GM12891 (cell line): ENCODE measurements around the gene HERPUD2.

Source experiments
- DNase-seq: peaks from one replicate; pipeline ENCODE4 v3.0.0; 2011; ENCODE audit warnings: low spot score; ENCODE audit not compliant: insufficient read length
- FAIRE-seq: peaks from 2 replicates; lab custom pipeline; 2011; peaks lifted over from hg19 to GRCh38; lab: Jason Lieb, UNC
- PAX5 ChIP-seq: IDR thresholded peaks from 2 replicates; pipeline ENCODE4 v1.6.1; 2011; ENCODE audit warnings: low read length, moderate library complexity, mild to moderate bottlenecking; ENCODE audit not compliant: insufficient read depth, severe bottlenecking
- POLR2A ChIP-seq: IDR thresholded peaks from 2 replicates; pipeline ENCODE4 v1.6.1; 2011; ENCODE audit warnings: low read depth, low read length, control low read depth
- POLR2AphosphoS5 ChIP-seq: IDR thresholded peaks from 2 replicates; pipeline ENCODE4 v1.6.1; 2011; ENCODE audit warnings: low read depth, low read length, control low read depth
- POU2F2 ChIP-seq: IDR thresholded peaks from 2 replicates; pipeline ENCODE4 v1.6.1; 2011; ENCODE audit warnings: low read depth, mild to moderate bottlenecking, control low read depth, low read length, moderate library complexity
- SPI1 ChIP-seq: IDR thresholded peaks from 2 replicates; pipeline ENCODE4 v1.6.1; 2011; ENCODE audit warnings: low read depth, low read length, control low read depth
- TAF1 ChIP-seq: IDR thresholded peaks from 2 replicates; pipeline ENCODE4 v1.6.1; 2011; ENCODE audit warnings: low read depth, low read length, control low read depth

Gene HERPUD2

GRCh38 chr7:35652124-35652523, 42.8 kb downstream of the HERPUD2 start:
- DNase-seq, result no peak
- no peak for TF ChIP-seq POU2F2
- TF ChIP-seq TAF1, result no peak
- no peak for TF ChIP-seq POLR2A
- no peak for TF ChIP-seq SPI1
- TF ChIP-seq PAX5, result no peak
- TF ChIP-seq POLR2AphosphoS5, result no peak
- FAIRE-seq, result no peak

- DNase-seq (no peak), FAIRE-seq (no peak)
- no peak for TF ChIP-seq POLR2A
- no peak for TF ChIP-seq PAX5
- no peak for TF ChIP-seq POU2F2
- no peak for TF ChIP-seq SPI1
- TF ChIP-seq POLR2AphosphoS5, result no peak
- TF ChIP-seq TAF1, result no peak
Observed at GRCh38 chr7:35650751-35651150, 44.2 kb downstream of the HERPUD2 start.

- no peak for DNase-seq
- TF ChIP-seq POLR2A (no peak), PAX5 (no peak), POU2F2 (no peak), POLR2AphosphoS5 (no peak), SPI1 (no peak), TAF1 (no peak)
- no peak for FAIRE-seq
Observed at GRCh38 chr7:35649711-35650110, 45.2 kb downstream of the HERPUD2 start.

- TF ChIP-seq PAX5 (no peak), POU2F2 (no peak), SPI1 (no peak), POLR2A (no peak), POLR2AphosphoS5 (no peak), TAF1 (no peak)
- DNase-seq, result no peak
- FAIRE-seq, result no peak
Observed at GRCh38 chr7:35648367-35648766, 46.6 kb downstream of the HERPUD2 start.

GRCh38 chr7:35647171-35647574, 47.8 kb downstream of the HERPUD2 start:
- no peak for FAIRE-seq
- no peak for DNase-seq
- no peak for TF ChIP-seq PAX5

GRCh38 chr7:35646289-35647023, 48.5 kb downstream of the HERPUD2 start:
- TF ChIP-seq POLR2AphosphoS5, result no peak
- TF ChIP-seq SPI1, result no peak
- no peak for TF ChIP-seq PAX5
- no peak for TF ChIP-seq POU2F2
- no peak for TF ChIP-seq POLR2A
- no peak for TF ChIP-seq TAF1
- peak; percentile 33 for FAIRE-seq
- no peak for DNase-seq

- no peak for TF ChIP-seq POLR2A
- TF ChIP-seq SPI1, result no peak
- no peak for TF ChIP-seq TAF1
- TF ChIP-seq PAX5, result no peak
- TF ChIP-seq POLR2AphosphoS5, result no peak
- no peak for TF ChIP-seq POU2F2
- DNase-seq (no peak), FAIRE-seq (no peak)
Observed at GRCh38 chr7:35645691-35646090, 49.2 kb downstream of the HERPUD2 start.

GRCh38 chr7:35630024-35630972, 64.6 kb downstream of the HERPUD2 start:
- no peak for FAIRE-seq
- no peak for DNase-seq
- TF ChIP-seq POLR2A (no peak), POLR2AphosphoS5 (no peak), SPI1 (no peak), PAX5 (no peak), TAF1 (no peak), POU2F2 (no peak)
